NCI-H1105 (cell line): ENCODE results near the gene ILKAP.

Source experiments
- DNase-seq: peaks from one replicate; lab custom pipeline; 2025; lab: John Stamatoyannopoulos, UW

Gene ILKAP

GRCh38 chr2:238124488-238125126 is 78.9 kb downstream of the ILKAP start:
- no peak for DNase-seq

GRCh38 chr2:238123991-238124470 is 79.5 kb downstream of the ILKAP start:
- DNase-seq = no peak

GRCh38 chr2:238123218-238123971 is 80.1 kb downstream of the ILKAP start:
- no peak for DNase-seq

GRCh38 chr2:238122287-238123217 is 80.9 kb downstream of the ILKAP start:
- no peak for DNase-seq

GRCh38 chr2:238121511-238122286 is 81.8 kb downstream of the ILKAP start:
- DNase-seq = no peak

- no peak for DNase-seq
These were observed 82.8 kb downstream of the ILKAP start for GRCh38 chr2:238120463-238121298.
